AG08396 (cell line): ENCODE data around the gene TBL1Y.
"Not testable (repeated sequence)": the region's sequence is repeated elsewhere in the genome, so short reads cannot be mapped to it uniquely, and the experiment has no call there.

Source experiments
- DNase-seq: peaks from one replicate; pipeline ENCODE4 v3.0.0; 2012; ENCODE audit warnings: low spot score, mixed read lengths

TBL1Y gene

GRCh38 chrY:6910372-6911252 lies at the start of gene TBL1Y:
TBL1Y (plus strand) TSS chrY:6910697; CDS start chrY:7025085, 114,388 bp downstream.
- no peak for DNase-seq

DNA sequence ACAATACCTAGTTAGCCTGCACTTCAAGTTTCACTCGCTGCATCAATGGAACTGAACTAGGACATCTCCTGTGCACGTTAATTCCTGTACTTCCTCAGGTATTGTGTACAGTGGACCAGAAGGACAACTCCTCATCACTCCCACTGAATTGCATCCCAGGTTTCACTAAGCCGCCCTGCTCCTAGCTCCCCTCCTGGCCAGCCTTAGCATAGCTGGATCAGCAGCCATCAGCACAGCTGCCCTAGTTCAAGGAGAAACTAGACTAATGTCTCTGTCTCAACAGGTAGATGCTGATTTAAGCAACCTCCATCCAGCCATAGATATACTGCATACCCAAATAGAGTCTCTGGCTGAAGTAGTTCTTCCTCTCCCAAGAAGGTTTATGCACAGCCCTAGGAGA lies 16.0 kb upstream of the TBL1Y start:
- DNase-seq: no peak

GRCh38 chrY:6895236-6895635 lies 15.3 kb upstream of the TBL1Y start:
- DNase-seq: no peak

DNA sequence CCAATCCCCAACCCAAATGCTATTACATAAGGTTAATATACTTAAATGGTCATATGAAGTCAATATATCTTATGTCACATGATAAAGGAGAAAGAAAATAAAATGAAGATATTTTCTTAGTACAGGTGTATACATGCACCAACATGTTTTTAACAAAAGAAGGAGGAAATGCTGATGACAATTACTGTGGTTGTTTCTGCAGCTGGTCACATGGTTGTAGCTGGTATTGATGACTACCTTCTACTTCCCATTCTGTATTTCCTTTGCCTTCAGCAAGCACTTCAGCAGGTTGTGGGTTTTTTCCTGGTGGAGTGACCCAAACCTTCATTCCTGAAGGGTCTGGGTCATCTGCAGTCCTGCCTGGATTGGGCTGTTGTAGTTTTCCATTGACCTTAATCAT lies 8.4 kb upstream of the TBL1Y start:
- not testable (repeated sequence) for DNase-seq

DNA sequence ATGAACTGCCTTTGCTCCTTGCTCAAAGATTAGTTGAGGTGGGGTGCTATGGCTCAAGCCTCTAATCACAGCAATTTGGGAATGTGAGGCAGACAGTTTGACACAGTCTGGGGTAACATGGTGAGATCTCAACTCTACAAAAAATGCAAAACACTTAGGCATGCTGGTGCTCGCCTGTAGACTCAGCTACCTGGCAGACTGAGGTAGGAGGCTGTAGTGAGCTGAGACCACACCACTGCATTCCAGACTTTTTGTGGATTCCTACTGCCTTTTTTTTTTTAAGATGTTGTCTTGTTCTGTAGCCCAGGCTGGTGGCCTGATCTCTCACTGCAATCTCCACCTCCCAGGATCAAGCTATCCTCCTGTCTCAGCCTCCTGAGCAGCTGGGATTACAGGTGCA lies 2.9 kb upstream of the TBL1Y start:
- no peak for DNase-seq

DNA sequence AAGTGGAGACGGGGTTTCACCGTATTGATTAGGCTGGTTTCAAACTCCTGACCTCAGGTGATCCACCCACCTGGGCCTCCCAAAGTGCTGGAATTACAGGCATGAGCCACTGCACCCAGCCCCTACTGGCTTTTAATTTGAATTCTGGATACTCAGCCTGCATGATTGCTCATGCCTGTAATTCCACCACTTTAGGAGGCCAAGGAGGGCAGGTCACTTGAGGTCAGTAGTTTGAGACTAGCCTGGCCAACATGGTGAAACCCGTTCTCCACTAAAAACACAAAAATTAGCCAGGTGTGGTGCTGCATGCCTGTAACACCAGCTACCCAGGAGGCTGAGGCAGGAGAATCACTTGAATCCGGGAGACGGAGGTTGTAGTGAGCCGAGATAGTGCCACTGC lies 2.5 kb upstream of the TBL1Y start:
- not testable (repeated sequence) for DNase-seq

- no peak for DNase-seq
Observed at GRCh38 chrY:6909118-6909521, 1.4 kb upstream of the TBL1Y start.

DNA sequence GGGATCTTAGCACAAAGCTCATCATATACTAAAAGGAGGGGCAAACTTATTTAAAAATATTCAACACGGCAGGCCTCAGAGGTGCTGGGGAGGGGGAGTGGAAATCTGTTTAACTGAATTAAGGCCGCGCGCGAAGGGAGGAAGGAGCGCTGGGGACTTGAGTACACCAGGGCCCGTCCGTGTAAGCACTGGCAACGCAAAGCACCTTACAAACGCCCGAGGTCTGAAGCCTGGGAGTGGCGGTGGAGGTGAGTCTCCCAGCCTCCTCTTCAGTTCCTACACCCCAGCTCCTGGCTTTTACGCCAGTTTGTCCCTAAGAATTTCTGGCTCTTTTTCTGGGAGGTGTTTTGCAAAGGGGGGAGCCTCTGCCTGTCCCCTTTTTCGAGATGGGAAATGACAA lies 641 bp upstream of the TBL1Y start:
- DNase-seq: no peak

- no peak for DNase-seq
Observed at GRCh38 chrY:6911253-6911881, 870 bp downstream of the TBL1Y start, which contains the start of gene AMELY. AMELY (minus strand) TSS chrY:6911752; CDS start chrY:6872608, 39,144 bp downstream.

DNA sequence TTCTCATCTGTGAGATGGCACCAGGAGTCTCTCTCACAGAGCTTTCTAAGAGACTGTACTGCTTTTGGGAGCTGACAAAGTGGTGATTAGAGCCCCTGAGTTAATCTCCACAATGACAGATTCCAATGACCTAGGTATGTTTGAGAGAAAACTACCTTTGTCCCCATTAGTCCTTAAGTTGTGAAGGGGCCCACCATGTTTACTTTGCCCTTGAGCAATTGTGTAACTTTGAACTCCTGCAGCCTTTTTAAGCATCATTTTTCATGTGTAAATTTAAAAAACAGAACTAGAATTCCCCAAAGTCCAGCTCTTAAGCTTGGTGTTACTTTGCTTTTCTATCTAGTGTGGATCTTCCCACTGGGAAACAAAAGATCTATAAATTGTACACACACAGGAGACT lies 2.9 kb downstream of the TBL1Y start:
- DNase-seq: no peak

DNA sequence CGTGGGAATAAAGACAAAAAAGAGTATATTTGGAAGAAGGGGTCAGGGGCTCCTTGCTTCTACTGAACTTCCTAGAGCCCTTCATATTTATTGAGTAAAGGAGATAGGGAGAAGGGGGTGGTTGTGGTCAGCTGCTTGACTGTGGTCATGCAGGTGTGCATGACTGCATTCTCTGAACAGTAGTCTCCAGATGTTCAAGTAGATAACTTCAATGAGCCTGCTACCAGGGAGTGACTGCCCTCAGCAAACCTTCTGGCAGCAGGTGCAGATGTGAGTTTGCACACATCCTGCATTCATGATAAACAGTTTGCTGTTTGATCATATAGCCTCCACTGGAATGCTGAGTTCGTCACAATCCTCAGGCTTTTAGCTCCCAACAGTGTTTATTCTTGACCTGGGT lies 10.6 kb downstream of the TBL1Y start:
- DNase-seq: no peak

DNA sequence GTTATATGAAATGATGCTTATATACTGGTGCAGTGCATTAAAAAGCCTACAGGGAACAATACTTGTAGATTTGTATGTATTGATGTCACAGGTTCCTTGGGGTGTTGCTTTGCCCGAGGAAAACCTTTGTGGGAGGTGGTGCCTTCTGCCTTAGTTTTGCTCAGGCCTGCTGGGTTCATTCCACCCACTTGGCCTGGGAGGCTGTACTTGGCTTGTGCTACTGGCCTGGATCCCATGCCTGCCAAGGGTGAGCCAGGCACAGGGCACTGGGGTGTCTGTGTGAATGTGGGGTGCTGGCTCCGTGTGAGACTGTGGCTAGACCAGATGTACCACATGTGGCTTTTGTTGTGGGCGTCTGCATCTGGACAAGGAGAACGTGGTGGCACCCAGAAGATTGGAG lies 17.8 kb downstream of the TBL1Y start:
- no peak for DNase-seq

- DNase-seq: no peak
Observed at GRCh38 chrY:6929237-6929636, 18.7 kb downstream of the TBL1Y start.

- DNase-seq: no peak
Observed at GRCh38 chrY:6931779-6932396, 21.4 kb downstream of the TBL1Y start.

GRCh38 chrY:6935497-6935896 lies 25.0 kb downstream of the TBL1Y start:
- DNase-seq: no peak

- DNase-seq: no peak
Observed at GRCh38 chrY:6947695-6948094, 37.2 kb downstream of the TBL1Y start.

DNA sequence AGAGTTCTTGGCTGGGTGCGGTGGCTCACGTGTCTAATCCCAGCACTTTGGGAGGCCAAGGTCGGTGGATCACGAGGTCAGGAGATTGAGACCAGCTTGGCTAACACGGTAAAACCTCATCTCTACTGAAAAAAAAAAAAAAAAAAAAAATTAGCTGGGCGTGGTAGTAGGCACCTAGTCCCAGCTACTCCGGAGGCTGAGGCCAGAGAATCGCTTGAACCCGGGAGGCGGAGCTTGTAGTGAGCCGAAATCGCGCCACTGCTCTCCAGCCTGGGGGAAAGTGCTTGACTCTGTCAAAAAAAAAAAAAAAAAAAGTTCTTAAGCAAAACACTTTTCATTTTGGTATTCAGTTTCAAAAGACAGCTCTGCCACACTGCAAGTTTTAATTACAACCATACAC lies 37.9 kb downstream of the TBL1Y start:
- no peak for DNase-seq

DNA sequence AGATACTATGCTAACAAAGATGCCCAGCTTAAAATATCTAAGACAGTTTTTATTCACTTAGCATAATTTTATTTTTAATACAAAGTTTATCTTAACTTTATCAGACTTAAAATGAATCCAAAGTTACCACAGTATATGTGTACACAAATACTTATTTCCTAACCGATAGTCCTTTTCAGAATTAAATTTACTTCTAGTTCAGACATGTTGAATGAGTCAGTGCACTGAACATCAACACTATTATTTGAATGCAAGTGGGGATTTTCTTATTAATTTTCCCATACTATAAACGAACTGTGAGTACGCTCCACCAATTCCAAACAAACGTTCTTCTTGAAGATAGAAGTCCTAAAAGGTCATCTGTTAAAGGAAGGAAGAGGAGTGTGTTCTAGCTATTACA lies 39.5 kb downstream of the TBL1Y start:
- DNase-seq: no peak

GRCh38 chrY:6964732-6965131 lies 54.2 kb downstream of the TBL1Y start:
- no peak for DNase-seq

DNA sequence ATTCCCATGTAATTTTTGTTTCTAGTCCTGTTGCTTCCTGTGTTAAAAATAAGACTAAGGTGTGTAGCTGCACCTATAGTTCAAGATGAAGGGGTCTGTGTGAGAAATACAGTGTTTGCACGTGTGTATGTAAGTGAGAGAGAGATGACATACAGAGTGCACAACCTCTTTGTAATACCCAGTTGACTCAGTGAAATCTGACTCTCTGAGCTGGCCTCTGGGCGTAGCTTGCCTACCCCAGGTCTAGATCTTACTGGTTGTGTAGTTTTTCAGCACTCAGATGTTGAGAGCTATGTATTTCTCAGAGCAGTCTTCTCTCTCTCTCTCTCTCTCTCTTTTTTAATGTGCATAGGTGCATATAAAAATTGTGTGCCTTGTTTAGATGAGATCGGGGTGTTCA lies 56.0 kb downstream of the TBL1Y start:
- DNase-seq: no peak

DNA sequence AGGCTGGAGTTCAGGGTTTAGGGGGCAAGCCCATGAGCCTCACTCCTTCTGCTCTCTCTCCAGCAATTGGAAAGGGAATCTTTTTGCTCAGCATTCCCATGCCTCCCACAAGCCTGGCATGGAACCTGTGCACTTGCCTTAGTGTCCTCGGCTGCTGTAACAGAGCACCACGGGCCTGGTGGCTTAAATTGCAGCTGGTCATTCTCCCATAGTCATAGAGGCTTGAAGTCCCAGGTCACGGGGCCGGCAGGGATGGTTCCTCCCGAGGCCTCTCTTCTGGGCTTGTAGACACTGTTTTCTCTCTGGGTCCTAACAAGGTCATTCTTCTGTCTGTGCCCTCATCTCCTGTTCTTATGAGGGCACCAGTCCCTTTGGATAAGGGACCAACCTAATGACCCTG lies 57.2 kb downstream of the TBL1Y start:
- no peak for DNase-seq

- DNase-seq: no peak
Observed at GRCh38 chrY:6968191-6968590, 57.7 kb downstream of the TBL1Y start.

- no peak for DNase-seq
Observed at GRCh38 chrY:6972271-6972887, 61.9 kb downstream of the TBL1Y start.
